Measurements from ENCODE around the gene OPRD1. TPM values are rescaled to one million over a fixed set of nuclear protein-coding genes. Genes with fewer than 3 reads are reported as not detected.
"Not testable (repeated sequence)": the region's sequence is repeated elsewhere in the genome, so short reads cannot be mapped to it uniquely, and the experiment has no call there.

The OPRD1 gene
- total RNA-seq, 4 donors from 2014 or later, result not detected

DNA sequence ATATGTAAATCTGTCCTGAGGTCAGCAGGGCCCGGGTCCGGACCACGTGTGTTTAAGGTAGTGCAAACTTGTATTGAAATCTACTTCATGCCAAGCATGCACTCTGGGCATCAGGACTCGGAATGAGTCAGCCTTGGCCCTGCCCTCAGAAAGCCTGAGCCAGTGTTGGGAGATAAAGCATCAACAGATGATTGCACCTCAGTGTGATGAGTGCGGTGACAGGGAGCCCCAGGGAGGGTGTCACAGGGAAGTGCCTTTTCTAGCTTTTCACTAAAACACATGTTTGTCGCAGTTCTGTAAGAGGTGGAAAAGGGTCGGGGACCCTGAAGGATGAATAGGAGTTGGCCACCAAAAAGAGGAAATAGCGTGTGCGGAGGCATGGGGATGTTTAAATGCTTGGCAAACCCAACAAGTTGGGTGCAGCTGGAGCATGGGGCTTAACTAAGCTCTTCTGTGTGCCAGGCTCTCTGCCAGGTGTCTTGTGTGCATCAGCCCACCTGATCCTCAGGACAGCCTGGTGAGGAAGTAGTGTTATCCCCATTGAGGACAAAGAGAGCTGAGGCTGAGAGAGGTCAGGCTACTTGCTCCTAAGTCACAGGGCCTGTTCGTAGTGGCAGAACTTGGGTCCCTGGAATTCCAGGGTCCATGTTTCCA lies 54.2 kb downstream of the OPRD1 start:
- WGBS, 2 donors, result 53 to 79% methylated on average over 4 to 9 of the region's 10 CpGs
- Histone ChIP-seq H3K36me3 (no peaks in the 10 kb centered on the region), H3K9me3 (no peaks in the 10 kb centered on the region), H3K4me3 (no peak overlapping the region), H3K27me3 (peaks cover 0 to 49% (median 0%) of the 10 kb centered on the region in 4 donors), H3K4me1 (no peaks in the 10 kb centered on the region), H3K27ac (no peak overlapping the region)
- intact Hi-C loops (cut with DNase I), result no loop called here
- no peak for DNase-seq
- TF ChIP-seq POLR2A (IDR thresholded peaks at IDR 0.05) (no peak), CTCF (IDR thresholded peaks at IDR 0.05) (no peak)

DNA sequence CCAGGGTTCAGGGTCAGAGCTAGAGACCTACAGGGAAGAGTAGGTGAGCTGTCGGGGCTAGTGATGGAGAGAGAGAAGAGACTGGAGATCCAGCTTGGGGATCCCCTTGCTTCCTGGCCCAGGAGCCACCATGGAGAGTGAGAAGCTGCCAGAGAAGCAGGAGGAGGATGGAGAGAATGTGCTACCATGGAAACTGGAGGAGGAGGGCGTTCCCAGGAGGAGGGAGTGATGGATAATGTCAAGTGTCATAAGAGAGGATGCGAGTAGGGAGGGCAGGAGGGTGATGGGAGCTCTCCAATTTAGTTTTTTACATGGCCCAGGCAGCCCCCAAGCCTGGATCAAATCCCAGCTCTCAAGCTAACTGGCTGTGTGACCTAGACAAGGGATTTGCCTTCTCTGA lies 55.9 kb downstream of the OPRD1 start:
- Histone ChIP-seq H3K4me3 (no peak overlapping the region), H3K27me3 (peaks cover 0 to 61% (median 0%) of the 10 kb centered on the region in 4 donors), H3K27ac (no peak overlapping the region), H3K4me1 (no peaks in the 10 kb centered on the region), H3K9me3 (no peaks in the 10 kb centered on the region), H3K36me3 (no peaks in the 10 kb centered on the region)
- 64 to 73% methylated on average over 3 of the region's 3 CpGs for WGBS, 2 donors
- TF ChIP-seq CTCF (IDR thresholded peaks at IDR 0.05), result no peak
- no peak for TF ChIP-seq POLR2A (IDR thresholded peaks at IDR 0.05)
- no peak for DNase-seq
- intact Hi-C loops (cut with DNase I), result no loop called here

GRCh38 chr1:28869952-28870351 lies 58.0 kb downstream of the OPRD1 start:
- Histone ChIP-seq H3K36me3 (no peaks in the 10 kb centered on the region), H3K4me3 (no peak overlapping the region), H3K4me1 (peaks cover 0 to 6% (median 0%) of the 10 kb centered on the region in 3 donors), H3K27ac (no peak overlapping the region), H3K9me3 (no peaks in the 10 kb centered on the region), H3K27me3 (peaks cover 0 to 52% (median 0%) of the 10 kb centered on the region in 4 donors)
- TF ChIP-seq POLR2A (IDR thresholded peaks at IDR 0.05) (no peak), CTCF (IDR thresholded peaks at IDR 0.05) (no peak)
- no peak for DNase-seq
- intact Hi-C loops (cut with DNase I), result no loop called here
- 91 to 92% methylated on average over 5 of the region's 5 CpGs for WGBS, 2 donors

DNA sequence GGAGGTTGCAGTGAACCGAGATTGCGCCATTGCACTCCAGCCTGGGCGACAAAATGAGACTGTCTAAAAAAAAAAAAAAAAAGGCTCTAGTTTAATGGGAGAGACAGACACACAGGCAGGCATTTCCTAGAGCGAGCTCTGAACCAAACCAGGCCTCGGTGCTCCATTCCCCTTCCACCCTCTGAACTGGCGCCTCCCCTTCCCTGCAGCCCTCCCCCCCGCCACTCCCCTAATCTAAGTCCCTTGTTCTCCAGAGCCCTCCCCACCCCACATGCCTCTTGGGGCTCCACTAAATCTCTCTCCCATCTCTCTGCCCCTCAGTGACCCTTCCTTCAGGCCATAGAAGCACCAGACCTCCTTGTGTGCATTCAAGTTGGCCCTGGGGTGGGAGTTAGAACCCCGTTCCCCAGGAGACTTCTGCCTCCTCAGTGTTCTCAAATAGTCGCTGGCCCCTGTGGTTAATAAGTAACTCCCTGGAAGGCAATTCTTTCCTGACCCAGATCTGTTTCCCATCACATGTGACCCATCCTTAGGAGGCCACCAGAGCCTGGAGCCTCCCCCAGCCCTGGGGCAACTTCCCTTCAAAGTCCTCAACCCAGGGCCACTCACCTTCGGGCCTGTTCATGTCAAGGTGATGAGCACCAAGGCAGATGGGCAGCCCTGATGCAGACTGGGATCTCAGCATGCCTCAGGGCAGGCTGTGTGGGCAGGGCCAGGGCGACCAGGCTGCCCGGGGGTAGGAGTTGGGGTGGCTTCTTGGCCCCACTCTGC lies 59.8 kb downstream of the OPRD1 start:
- no peak overlapping the region for H3K27ac ChIP-seq
- WGBS, 2 donors, result 90 to 91% methylated on average over 9 of the region's 12 CpGs
- no peaks in the 10 kb centered on the region for H3K9me3 ChIP-seq
- TF ChIP-seq CTCF (IDR thresholded peaks at IDR 0.05) (no peak), POLR2A (IDR thresholded peaks at IDR 0.05) (no peak)
- no peak overlapping the region for H3K4me3 ChIP-seq
- intact Hi-C loops (cut with DNase I), result no loop called here
- H3K4me1 ChIP-seq, result peaks cover 0 to 6% (median 0%) of the 10 kb centered on the region in 3 donors
- peaks cover 0 to 50% (median 0%) of the 10 kb centered on the region in 4 donors for H3K27me3 ChIP-seq
- no peak for DNase-seq
- H3K36me3 ChIP-seq, result no peaks in the 10 kb centered on the region

DNA sequence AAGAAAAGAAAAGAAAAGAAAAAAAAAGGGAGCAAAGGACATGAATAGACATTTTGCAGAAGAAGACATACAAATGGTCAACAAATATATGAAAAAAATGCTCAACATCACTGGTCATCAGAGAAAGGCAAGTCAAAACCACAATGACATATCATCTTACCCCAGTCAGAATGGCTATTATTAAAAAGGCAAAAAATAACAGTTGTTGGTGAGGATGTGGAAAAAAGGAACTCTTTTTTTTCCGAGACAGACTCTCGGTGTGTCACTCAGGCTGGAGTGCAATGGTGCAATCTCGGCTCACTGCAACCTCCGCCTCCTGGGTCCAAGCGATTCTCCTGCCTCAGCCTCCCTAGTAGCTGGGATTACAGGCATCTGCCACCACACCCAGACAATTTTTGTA lies 63.2 kb downstream of the OPRD1 start:
- H3K36me3 ChIP-seq, H3K9me3 ChIP-seq, DNase-seq, H3K4me3 ChIP-seq, H3K27ac ChIP-seq: not testable (repeated sequence)
- WGBS, 2 donors, result 74 to 88% methylated on average over 5 of the region's 5 CpGs
- Histone ChIP-seq H3K4me1 (peaks cover 0 to 14% (median 0%) of the 10 kb centered on the region in 3 donors), H3K27me3 (peaks cover 0 to 30% (median 0%) of the 10 kb centered on the region in 4 donors)
- intact Hi-C loops (cut with DNase I), result loop anchor here (5.0 kb wide), 1 partner anchor 88 kb away; no protein-coding TSS in a partner anchor

Data from esophagus squamous epithelium (tissue), 5 donors.